H9 (cell line): Measurements from ENCODE around the gene OR8H1. TPM values are rescaled to one million over a fixed set of nuclear protein-coding genes. Genes with fewer than 3 reads are reported as not detected.

Experiments used
- DNase-seq: peaks from one replicate; pipeline ENCODE4 v3.0.0-alpha.2; 2017
- H2AFZ ChIP-seq: one replicate; pipeline ENCODE4 v1.6.1; 2013; ENCODE audit warnings: mild to moderate bottlenecking, low read length, control low read depth, moderate library complexity
- H2AK5ac ChIP-seq: 2 replicates; pipeline ENCODE4 v1.6.1; 2013; ENCODE audit warnings: low read length, control low read depth, mixed read lengths; ENCODE audit not compliant: insufficient read length
- H2BK120ac ChIP-seq: one replicate; pipeline ENCODE4 v1.6.1; 2013; ENCODE audit warnings: low read depth, mild to moderate bottlenecking, low read length, control low read depth, inconsistent platforms; ENCODE audit not compliant: poor library complexity, severe bottlenecking
- H2BK12ac ChIP-seq: 2 replicates; pipeline ENCODE4 v1.6.1; 2013; ENCODE audit warnings: low read length, control low read depth, mixed read lengths, low read depth; ENCODE audit not compliant: insufficient read length
- H2BK15ac ChIP-seq: 2 replicates; pipeline ENCODE4 v1.6.1; 2013; ENCODE audit warnings: low read depth, low read length, control low read depth
- H2BK20ac ChIP-seq: one replicate; pipeline ENCODE4 v1.6.1; 2013; ENCODE audit warnings: low read depth, mild to moderate bottlenecking, low read length, control low read depth, inconsistent platforms; ENCODE audit not compliant: poor library complexity, severe bottlenecking
- H2BK5ac ChIP-seq: 2 replicates; pipeline ENCODE4 v1.6.1; 2013; ENCODE audit warnings: low read length, control low read depth, mixed read lengths; ENCODE audit not compliant: insufficient read length
- H3K14ac ChIP-seq: 2 replicates; pipeline ENCODE4 v1.6.1; 2013; ENCODE audit warnings: low read length, control low read depth; ENCODE audit not compliant: insufficient read depth
- H3K18ac ChIP-seq: 2 replicates; pipeline ENCODE4 v1.6.1; 2013; ENCODE audit warnings: low read depth, mild to moderate bottlenecking, mixed read lengths, low read length, control low read depth; ENCODE audit not compliant: insufficient read length
- H3K23ac ChIP-seq: 2 replicates; pipeline ENCODE4 v1.6.1; 2013; ENCODE audit warnings: low read length, control low read depth, mixed read lengths, low read depth; ENCODE audit not compliant: insufficient read length
- H3K23me2 ChIP-seq: 2 replicates; pipeline ENCODE4 v1.6.1; 2013; ENCODE audit warnings: low read depth, mild to moderate bottlenecking, mixed read lengths, low read length, control low read depth; ENCODE audit not compliant: insufficient read length, poor library complexity, severe bottlenecking
- H3K27ac ChIP-seq: 2 replicates; pipeline ENCODE4 v1.5.1; 2013; ENCODE audit warnings: low read length, control low read depth, mixed read lengths, low read depth; ENCODE audit not compliant: insufficient read length
- H3K27me3 ChIP-seq: 2 replicates; pipeline ENCODE4 v1.6.1; 2013; ENCODE audit warnings: low read length, control low read depth, inconsistent platforms; ENCODE audit not compliant: insufficient read depth
- H3K4ac ChIP-seq: 2 replicates; pipeline ENCODE4 v1.6.1; 2013; ENCODE audit warnings: low read depth, mild to moderate bottlenecking, control low read depth, inconsistent platforms, low read length, moderate library complexity
- H3K4me1 ChIP-seq: 2 replicates; pipeline ENCODE4 v1.6.1; 2013; ENCODE audit warnings: low read length, control low read depth, inconsistent platforms; ENCODE audit not compliant: insufficient read depth
- H3K4me2 ChIP-seq: 2 replicates; pipeline ENCODE4 v1.6.1; 2013; ENCODE audit warnings: low read length, control low read depth, mixed read lengths; ENCODE audit not compliant: insufficient read length, insufficient read depth
- H3K56ac ChIP-seq: 2 replicates; pipeline ENCODE4 v1.6.1; 2013; ENCODE audit warnings: low read depth, mild to moderate bottlenecking, mixed read lengths, low read length, control low read depth; ENCODE audit not compliant: insufficient read length
- H3K79me1 ChIP-seq: 2 replicates; pipeline ENCODE4 v1.6.1; 2013; ENCODE audit warnings: low read depth, mild to moderate bottlenecking, moderate library complexity, low read length, control low read depth, inconsistent platforms; ENCODE audit not compliant: insufficient read depth, poor library complexity, severe bottlenecking
- H3K79me2 ChIP-seq: 2 replicates; pipeline ENCODE4 v1.6.1; 2013; ENCODE audit warnings: low read length, control low read depth, inconsistent platforms; ENCODE audit not compliant: insufficient read depth
- H3K9ac ChIP-seq: 2 replicates; pipeline ENCODE4 v1.6.1; 2013; ENCODE audit warnings: low read length, control low read depth, mixed read lengths; ENCODE audit not compliant: insufficient read length; ENCODE audit errors: extremely low read depth
- H3K9me3 ChIP-seq: one replicate; pipeline ENCODE4 v1.6.1; 2013; ENCODE audit warnings: low read depth, low read length, inconsistent platforms; ENCODE audit not compliant: control insufficient read depth
- H3T11ph ChIP-seq: one replicate; pipeline ENCODE4 v1.6.1; 2013; ENCODE audit warnings: mild to moderate bottlenecking, low read length, control low read depth, inconsistent platforms
- H4K20me1 ChIP-seq: one replicate; pipeline ENCODE4 v1.6.1; 2013; ENCODE audit not compliant: control insufficient read depth, insufficient read length, insufficient read depth
- H4K5ac ChIP-seq: 2 replicates; pipeline ENCODE4 v1.6.1; 2013; ENCODE audit warnings: low read depth, mild to moderate bottlenecking, mixed read lengths, low read length, control low read depth; ENCODE audit not compliant: insufficient read length
- H4K8ac ChIP-seq: replicated peaks from 2 replicates; pipeline ENCODE4 v1.6.1; 2013; ENCODE audit warnings: low read length, control low read depth, mixed read lengths, low read depth; ENCODE audit not compliant: insufficient read length
- H4K91ac ChIP-seq: 2 replicates; pipeline ENCODE4 v1.6.1; 2013; ENCODE audit warnings: low read depth, mild to moderate bottlenecking, moderate library complexity, mixed read lengths, low read length, control low read depth; ENCODE audit not compliant: insufficient read length
- H3K27ac Mint-ChIP-seq, 3 experiments: 2 replicates in 2 of 3; 3 replicates in 1 of 3; pipeline ENCODE4 v1.8.0; 2020 to 2021; ENCODE audit warnings: mixed read lengths in 3 of 3, mild to moderate bottlenecking in 1 of 3, moderate library complexity in 1 of 3
- H3K27me3 Mint-ChIP-seq: 2 replicates; pipeline ENCODE4 v1.8.0; 2021; ENCODE audit warnings: low read depth, mild to moderate bottlenecking, moderate library complexity, mixed read lengths
- H3K36me3 Mint-ChIP-seq, 3 experiments: 2 replicates in 2 of 3; 3 replicates in 1 of 3; pipeline ENCODE4 v1.8.0; 2020 to 2021; ENCODE audit warnings: low read depth in 3 of 3, mixed read lengths in 3 of 3; ENCODE audit not compliant: insufficient read depth in 1 of 3
- H3K4me1 Mint-ChIP-seq, 2 experiments: 2 replicates each; pipeline ENCODE4 v1.8.0; 2020; ENCODE audit warnings: mixed read lengths in 2 of 2
- H3K4me3 Mint-ChIP-seq, 2 experiments: 2 replicates in 1 of 2; 3 replicates in 1 of 2; pipeline ENCODE4 v1.8.0; 2020 to 2021; ENCODE audit warnings: mild to moderate bottlenecking in 2 of 2, mixed read lengths in 2 of 2, moderate library complexity in 1 of 2
- H3K9me3 Mint-ChIP-seq, 2 experiments: 2 replicates in 1 of 2; 3 replicates in 1 of 2; pipeline ENCODE4 v1.8.0; 2020; ENCODE audit warnings: mild to moderate bottlenecking in 2 of 2, mixed read lengths in 2 of 2, moderate library complexity in 1 of 2
- CTCF ChIP-seq: fragments of 200-600 bp; sonication (generic); conservative IDR thresholded peaks from 3 replicates; pipeline ENCODE4 v1.8.0; 2021; ENCODE audit warnings: antibody characterized with exemption, mild to moderate bottlenecking
- total RNA-seq: library from RNA; stranded (reverse); gene quantifications from 2 replicates; pipeline ENCODE4 v1.2.1, GENCODE V29; 2021

Gene OR8H1
- total RNA-seq, 1 experiment from 2014 or later, result not detected

- no peak overlapping the region for H2BK120ac ChIP-seq
- no peak overlapping the region for H3K27ac Mint-ChIP-seq
- H2BK12ac ChIP-seq, result no peak overlapping the region
- no peak overlapping the region for H2BK5ac ChIP-seq
- H3K4ac ChIP-seq, result no peak overlapping the region
- H3K9ac ChIP-seq, result no peak overlapping the region
- no peak overlapping the region for H2BK15ac ChIP-seq
- peaks cover 2% of the 10 kb centered on the region; the same call in 1 of the 2 replicates for H3K4me1 ChIP-seq
- no peak overlapping the region for H3T11ph ChIP-seq
- no peaks in the 10 kb centered on the region for H3K9me3 ChIP-seq
- H3K79me1 ChIP-seq, result no peaks in the 10 kb centered on the region
- no peak overlapping the region for H4K91ac ChIP-seq
- H3K9me3 Mint-ChIP-seq, result peaks cover 26 to 55% of the 10 kb centered on the region in 2 experiments
- peaks cover 11 to 23% of the 10 kb centered on the region in 2 experiments for H3K4me1 Mint-ChIP-seq
- H2AFZ ChIP-seq, result no peak overlapping the region
- no peak overlapping the region for H2AK5ac ChIP-seq
- no peak overlapping the region for H3K27ac ChIP-seq
- DNase-seq, result no peak
- H3K36me3 Mint-ChIP-seq, result peaks cover 0 to 19% (median 3%) of the 10 kb centered on the region in 3 experiments; a peak in 5 of 7 replicates
- H3K4me2 ChIP-seq, result no peak overlapping the region
- H3K23ac ChIP-seq, result no peak overlapping the region
- H4K8ac ChIP-seq, result no peak overlapping the region
- no peaks in the 10 kb centered on the region for H4K20me1 ChIP-seq
- no peak overlapping the region for H3K18ac ChIP-seq
- H3K27me3 Mint-ChIP-seq, result no peaks in the 10 kb centered on the region
- H3K4me3 Mint-ChIP-seq, result no peak overlapping the region
- no peaks in the 10 kb centered on the region for H3K27me3 ChIP-seq
- no peaks in the 10 kb centered on the region for H3K79me2 ChIP-seq
- H4K5ac ChIP-seq, result no peak overlapping the region
- H3K23me2 ChIP-seq, result no peaks in the 10 kb centered on the region
- H2BK20ac ChIP-seq, result no peak overlapping the region
- no peak overlapping the region for H3K14ac ChIP-seq
- no peak overlapping the region for H3K56ac ChIP-seq
- no peak for TF ChIP-seq CTCF
Measured at GRCh38 chr11:56340289-56340688, 48.2 kb upstream of the OR8H1 start.
